Measurements from ENCODE around the gene HMGN1. TPM values are rescaled to one million over a fixed set of nuclear protein-coding genes. Genes with fewer than 3 reads are reported as not detected.

The HMGN1 gene
- total RNA-seq, 1 experiment from 2014 or later, result 262 TPM

GRCh38 chr21:39381009-39381408 lies 32.1 kb upstream of the HMGN1 start:
- no peaks in the 10 kb centered on the region for H3K27me3 Mint-ChIP-seq (ENCODE audit: unreplicated experiment)
- no peak for TF ChIP-seq CTCF (IDR thresholded peaks at IDR 0.05; ENCODE audit: unreplicated experiment)
- H3K4me3 Mint-ChIP-seq (ENCODE audit: low read depth, unreplicated experiment), result peak overlapping the region; percentile 79
- peak overlapping the region; percentile 46 for H3K27ac Mint-ChIP-seq (ENCODE audit: unreplicated experiment)
- no peaks in the 10 kb centered on the region for H3K4me1 Mint-ChIP-seq (ENCODE audit: low read depth, unreplicated experiment)
- intact Hi-C loops (cut with micrococcal nuclease; ENCODE audit: unreplicated experiment), result loop anchor here (10.0 kb wide), 1 partner anchor 66 kb away; the partner anchor contains the start of gene BRWD1
- H3K36me3 Mint-ChIP-seq (ENCODE audit: insufficient read depth, unreplicated experiment), result peaks cover 9% of the 10 kb centered on the region
- CTCF ChIA-PET, result no interaction called here
- BruUV-seq (replicated peaks), result no TSS peak
- no peaks in the 10 kb centered on the region for H3K9me3 Mint-ChIP-seq (ENCODE audit: low read depth, unreplicated experiment)
- DNase-seq, result no peak

- CTCF ChIA-PET, result no interaction called here
- H3K4me1 Mint-ChIP-seq (ENCODE audit: low read depth, unreplicated experiment), result no peaks in the 10 kb centered on the region
- no peak for TF ChIP-seq CTCF (IDR thresholded peaks at IDR 0.05; ENCODE audit: unreplicated experiment)
- DNase-seq, result peak; percentile 82
- intact Hi-C loops (cut with micrococcal nuclease; ENCODE audit: unreplicated experiment), result loop anchor here (10.0 kb wide), 1 partner anchor 65 kb away; the partner anchor contains the start of gene BRWD1
- peaks cover 9% of the 10 kb centered on the region for H3K36me3 Mint-ChIP-seq (ENCODE audit: insufficient read depth, unreplicated experiment)
- H3K27ac Mint-ChIP-seq (ENCODE audit: unreplicated experiment), result peak overlapping the region; percentile 46
- peak overlapping the region; percentile 79 for H3K4me3 Mint-ChIP-seq (ENCODE audit: low read depth, unreplicated experiment)
- BruUV-seq (replicated peaks), result no TSS peak
- H3K9me3 Mint-ChIP-seq (ENCODE audit: low read depth, unreplicated experiment), result no peaks in the 10 kb centered on the region
- H3K27me3 Mint-ChIP-seq (ENCODE audit: unreplicated experiment), result no peaks in the 10 kb centered on the region
Observed at GRCh38 chr21:39379986-39380891, 31.4 kb upstream of the HMGN1 start.

GRCh38 chr21:39377444-39378050 lies 28.7 kb upstream of the HMGN1 start:
- Mint-ChIP-seq H3K9me3 (ENCODE audit: low read depth, unreplicated experiment) (no peaks in the 10 kb centered on the region), H3K27me3 (ENCODE audit: unreplicated experiment) (no peaks in the 10 kb centered on the region), H3K4me1 (ENCODE audit: low read depth, unreplicated experiment) (no peaks in the 10 kb centered on the region), H3K27ac (ENCODE audit: unreplicated experiment) (no peak overlapping the region), H3K4me3 (ENCODE audit: low read depth, unreplicated experiment) (no peak overlapping the region), H3K36me3 (ENCODE audit: insufficient read depth, unreplicated experiment) (peaks cover 9% of the 10 kb centered on the region)
- CTCF ChIA-PET, result interaction anchor here (0.6 kb wide), 1 partner anchor 570 kb away, joined by 8 read pairs; no protein-coding TSS in a partner anchor
- no peak for TF ChIP-seq CTCF (IDR thresholded peaks at IDR 0.05; ENCODE audit: unreplicated experiment)
- intact Hi-C loops (cut with micrococcal nuclease; ENCODE audit: unreplicated experiment), result no loop called here
- BruUV-seq (replicated peaks), result no TSS peak
- DNase-seq, result no peak

- CTCF ChIA-PET, result interaction anchor here (0.9 kb wide), 1 partner anchor 27 kb away, joined by 5 read pairs; the partner anchor contains the start of gene HMGN1
- Mint-ChIP-seq H3K27ac (ENCODE audit: unreplicated experiment) (no peak overlapping the region), H3K9me3 (ENCODE audit: low read depth, unreplicated experiment) (no peaks in the 10 kb centered on the region)
Observed at GRCh38 chr21:39375446-39375845, 26.6 kb upstream of the HMGN1 start.

More at GRCh38 chr21:39375446-39375845, 26.6 kb upstream of the HMGN1 start:
- DNase-seq, result no peak
- H3K4me3 Mint-ChIP-seq (ENCODE audit: low read depth, unreplicated experiment), result no peak overlapping the region
- peaks cover 6% of the 10 kb centered on the region for H3K36me3 Mint-ChIP-seq (ENCODE audit: insufficient read depth, unreplicated experiment)
- intact Hi-C loops (cut with micrococcal nuclease; ENCODE audit: unreplicated experiment), result no loop called here
- H3K27me3 Mint-ChIP-seq (ENCODE audit: unreplicated experiment), result no peaks in the 10 kb centered on the region
- no peaks in the 10 kb centered on the region for H3K4me1 Mint-ChIP-seq (ENCODE audit: low read depth, unreplicated experiment)
- no TSS peak for BruUV-seq (replicated peaks)
- TF ChIP-seq CTCF (IDR thresholded peaks at IDR 0.05; ENCODE audit: unreplicated experiment), result no peak

Data from Calu3 (cell line).